Stimulated activated CD4-positive, alpha-beta T cell treated with anti-CD3 and anti-CD28 coated beads, Interleukin-15, amount 100 ng/mL, for 24 hours (primary cell): Measurements from ENCODE around the gene KCNAB3.
A peak's percentile ranks its signal among the peaks of the same experiment; 100 is the strongest.

Experiments used
- DNase-seq: peaks from one replicate; pipeline ENCODE4 v3.0.0-alpha.2; 2020

The KCNAB3 gene

GRCh38 chr17:7935859-7936258 is 6.2 kb upstream of the KCNAB3 start:
- DNase-seq = no peak

DNA sequence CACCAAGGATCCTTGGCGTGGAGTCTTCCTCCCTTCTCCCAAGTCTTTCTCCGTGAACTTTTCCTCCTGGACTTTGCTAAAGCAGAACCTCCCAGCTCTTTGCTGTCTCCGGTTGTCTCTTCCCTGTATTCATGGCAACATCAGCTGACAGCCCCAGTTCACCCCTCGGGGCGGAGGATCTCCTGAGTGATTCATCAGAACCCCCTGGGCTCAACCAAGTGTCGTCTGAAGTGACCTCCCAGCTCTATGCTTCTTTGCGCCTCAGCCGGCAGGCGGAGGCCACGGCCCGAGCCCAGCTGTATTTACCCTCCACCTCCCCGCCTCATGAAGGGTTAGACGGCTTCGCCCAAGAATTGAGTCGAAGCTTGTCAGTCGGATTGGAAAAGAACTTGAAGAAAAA is 3.3 kb upstream of the KCNAB3 start:
- DNase-seq = peak; percentile 48

- peak; percentile 51 for DNase-seq
Measured at GRCh38 chr17:7932483-7932891, 2.8 kb upstream of the KCNAB3 start.

DNA sequence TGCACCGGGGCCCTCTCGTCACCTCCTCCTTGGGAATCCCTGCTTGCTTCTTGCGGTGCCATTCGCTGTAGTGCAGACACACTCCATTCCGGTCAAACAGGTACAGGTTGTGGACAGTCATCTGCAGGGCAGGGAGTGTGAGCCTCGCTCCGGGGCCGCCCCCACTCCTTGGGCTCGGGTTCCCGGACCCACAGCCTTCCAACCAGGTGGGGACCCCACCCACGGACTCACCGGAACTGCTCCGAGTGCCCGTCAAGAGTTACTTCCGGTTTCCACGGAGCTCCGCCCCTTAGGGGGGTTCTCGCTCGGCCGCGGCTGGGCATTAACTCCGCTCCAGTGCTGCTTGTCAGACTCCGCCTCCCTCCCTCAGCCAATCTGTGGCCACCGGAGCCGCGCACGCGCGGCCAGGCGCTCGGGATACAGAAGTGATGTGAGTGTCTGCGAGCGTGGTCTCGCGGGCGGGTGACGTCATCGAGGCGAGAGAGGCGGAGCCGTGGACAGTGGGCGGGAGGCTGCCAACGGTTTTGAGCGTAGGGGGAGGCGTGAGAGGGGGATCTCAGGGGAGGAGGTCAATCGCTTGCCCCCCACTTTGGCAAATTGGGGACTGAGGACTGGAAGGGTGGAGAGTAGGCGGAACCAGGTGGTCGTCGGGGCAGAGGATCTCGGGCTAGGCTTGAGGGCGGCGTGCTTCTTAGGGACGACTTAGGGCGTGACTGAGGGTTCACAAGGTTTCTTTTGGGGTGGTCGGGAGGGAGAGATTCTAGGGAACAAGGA is 2.2 kb upstream of the KCNAB3 start, which contains the start of the genes CNTROB and TRAPPC1:
Gene CNTROB (plus strand): TSS at position 498 of the 774 bp plus-strand sequence. CDS start 874 bp downstream, outside the sequence.
Gene TRAPPC1 (minus strand): TSS at position 238 of the 774 bp plus-strand sequence. CDS start 117 bp downstream, at position 121.
- peak; percentile 100 for DNase-seq

- no peak for DNase-seq
Measured at GRCh38 chr17:7930841-7931631, 1.4 kb upstream of the KCNAB3 start.

DNA sequence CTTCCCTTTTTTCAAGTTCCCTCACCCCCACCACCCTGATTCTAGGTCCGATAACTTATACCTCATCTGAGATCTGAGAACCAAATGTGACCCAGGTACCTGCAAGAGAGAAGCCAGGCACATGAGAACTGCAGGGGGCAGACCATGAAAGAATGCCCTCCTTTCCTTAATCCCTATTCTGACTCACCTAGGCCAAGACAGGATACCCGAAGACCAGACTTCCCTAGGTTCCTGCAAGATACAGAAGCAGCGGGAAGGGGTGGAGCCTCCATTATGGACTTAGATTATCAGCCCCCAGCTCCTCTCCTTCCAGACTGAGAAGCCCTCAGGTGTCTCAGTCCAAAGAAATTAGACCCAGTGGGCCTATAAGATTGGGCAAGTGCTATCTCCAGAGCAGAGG is 2.1 kb downstream of the KCNAB3 start:
- DNase-seq = no peak

DNA sequence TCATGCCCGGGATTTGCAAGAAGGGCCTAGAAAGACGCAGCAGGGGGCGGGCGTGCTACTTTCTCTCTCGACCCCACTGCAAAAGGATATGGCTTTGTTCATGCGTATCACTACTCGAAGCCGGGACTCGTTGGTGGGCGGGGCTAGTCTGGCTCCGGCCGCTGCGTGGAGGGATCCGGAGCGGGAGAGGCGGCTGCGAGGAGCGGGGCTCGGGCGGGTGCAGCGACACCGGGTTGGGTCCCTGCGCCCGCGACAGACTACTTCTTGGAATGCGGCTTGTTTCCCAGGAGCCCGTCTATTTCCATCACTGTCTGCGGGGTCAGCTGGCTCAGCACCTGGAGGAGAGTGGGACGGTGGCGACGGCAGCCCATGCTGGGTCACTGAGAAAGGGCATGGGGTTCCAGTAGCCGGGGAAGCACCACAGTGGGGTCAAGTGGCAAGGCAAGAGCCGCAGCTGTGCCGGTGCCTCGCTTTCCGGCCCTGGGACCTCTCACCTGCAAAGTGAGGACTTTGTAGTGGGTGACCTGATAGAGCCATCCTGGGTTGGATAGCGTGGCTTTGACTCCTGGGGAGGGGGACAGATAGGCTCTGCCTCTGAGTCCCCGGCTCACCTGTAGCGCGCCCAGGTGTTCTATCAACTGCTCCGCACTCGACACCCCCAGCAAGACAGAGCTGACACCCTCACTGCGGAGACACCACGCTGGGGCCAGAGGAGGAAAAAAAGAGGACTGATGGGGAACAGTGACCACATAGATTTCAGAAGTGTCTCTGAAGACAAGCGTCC is 6.6 kb downstream of the KCNAB3 start:
- peak; percentile 87 for DNase-seq

- DNase-seq = no peak
Measured at GRCh38 chr17:7922269-7922844, 7.3 kb downstream of the KCNAB3 start.

GRCh38 chr17:7916808-7917207 is 12.8 kb downstream of the KCNAB3 start:
- DNase-seq = no peak

DNA sequence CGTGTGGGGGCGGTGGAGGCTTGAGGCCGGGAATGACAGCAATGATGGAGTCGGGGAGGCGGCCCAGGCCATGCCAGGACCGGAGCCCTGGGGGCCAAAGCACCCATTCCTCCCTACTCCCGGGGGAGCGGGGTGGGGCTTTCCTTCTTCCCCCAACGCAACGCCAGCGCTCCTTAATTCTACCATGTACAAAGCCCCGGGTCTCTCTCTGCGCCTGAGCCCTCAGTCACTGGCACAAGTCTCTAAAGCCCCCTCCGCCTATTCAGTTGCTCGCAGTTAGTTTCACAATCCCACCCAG is 13.3 kb downstream of the KCNAB3 start:
- no peak for DNase-seq

DNA sequence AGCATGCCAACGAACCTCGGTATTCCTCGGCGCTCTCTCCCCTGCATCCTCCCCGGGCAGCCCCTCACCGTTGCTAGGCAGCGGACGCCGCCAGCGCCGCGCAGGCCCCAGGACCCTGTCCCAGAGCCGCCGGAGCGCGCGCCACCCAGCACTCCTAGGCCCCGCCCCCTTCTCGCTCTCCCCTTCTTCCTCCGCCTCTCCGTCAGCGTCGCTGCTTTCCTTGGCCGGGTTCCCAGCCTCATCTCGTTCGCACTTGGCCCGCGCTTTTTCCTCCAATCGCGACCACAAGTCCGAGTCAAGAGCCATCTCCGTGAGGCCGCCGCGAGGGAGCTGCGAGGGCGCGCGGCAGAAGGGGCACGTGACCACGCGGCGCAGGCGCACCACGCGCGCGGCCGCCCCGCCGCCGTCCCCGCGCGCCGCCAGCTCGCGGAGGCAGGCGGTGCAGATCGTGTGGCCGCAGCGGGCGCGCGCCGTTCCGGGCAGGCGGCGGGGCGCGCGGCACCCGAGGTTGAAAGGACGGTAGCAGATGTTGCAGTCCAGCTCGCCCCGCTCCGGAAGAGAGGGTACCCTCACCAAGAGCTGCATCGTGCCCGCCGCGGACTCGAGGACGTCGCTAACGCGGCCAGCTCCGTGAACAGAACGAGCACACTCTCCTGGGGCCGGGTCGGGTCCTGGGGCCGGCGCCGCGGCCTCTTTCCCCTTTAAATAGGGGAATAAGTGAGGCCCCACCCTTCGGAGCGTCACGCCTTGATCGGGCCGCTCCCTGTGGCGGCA is 13.9 kb downstream of the KCNAB3 start, which contains the start of gene RNF227:
Gene RNF227 (minus strand): TSS at position 679 of the 774 bp plus-strand sequence. CDS start 94 bp downstream, at position 585.
- peak; percentile 95 for DNase-seq

- no peak for DNase-seq
Measured at GRCh38 chr17:7915179-7915610, 14.5 kb downstream of the KCNAB3 start.

- peak; percentile 47 for DNase-seq
Measured at GRCh38 chr17:7912927-7913524, 16.6 kb downstream of the KCNAB3 start.

DNA sequence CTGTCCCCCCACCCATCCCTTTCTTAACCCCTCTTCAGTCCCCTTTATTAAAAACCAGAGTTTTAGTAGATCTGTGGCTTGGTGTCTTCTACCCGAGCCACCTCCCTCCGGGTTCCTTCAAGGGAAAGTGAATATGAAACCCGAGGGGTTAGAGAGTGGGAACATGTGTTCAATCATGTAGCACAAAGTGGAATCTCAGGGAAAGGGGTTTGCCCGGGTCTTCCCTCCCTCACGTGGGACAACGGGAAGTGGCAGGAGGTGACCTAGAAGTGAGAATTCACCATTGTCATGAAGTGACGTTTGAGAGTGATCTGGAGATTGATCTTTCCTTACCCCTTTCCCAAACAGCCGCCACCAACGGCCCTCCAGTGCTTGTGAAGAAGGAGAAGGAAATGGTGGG is 18.5 kb downstream of the KCNAB3 start:
- DNase-seq = no peak

GRCh38 chr17:7910711-7911110 is 18.9 kb downstream of the KCNAB3 start:
- DNase-seq = no peak

- no peak for DNase-seq
Measured at GRCh38 chr17:7910281-7910680, 19.4 kb downstream of the KCNAB3 start.

GRCh38 chr17:7909089-7909488 is 20.6 kb downstream of the KCNAB3 start:
- DNase-seq = no peak

DNA sequence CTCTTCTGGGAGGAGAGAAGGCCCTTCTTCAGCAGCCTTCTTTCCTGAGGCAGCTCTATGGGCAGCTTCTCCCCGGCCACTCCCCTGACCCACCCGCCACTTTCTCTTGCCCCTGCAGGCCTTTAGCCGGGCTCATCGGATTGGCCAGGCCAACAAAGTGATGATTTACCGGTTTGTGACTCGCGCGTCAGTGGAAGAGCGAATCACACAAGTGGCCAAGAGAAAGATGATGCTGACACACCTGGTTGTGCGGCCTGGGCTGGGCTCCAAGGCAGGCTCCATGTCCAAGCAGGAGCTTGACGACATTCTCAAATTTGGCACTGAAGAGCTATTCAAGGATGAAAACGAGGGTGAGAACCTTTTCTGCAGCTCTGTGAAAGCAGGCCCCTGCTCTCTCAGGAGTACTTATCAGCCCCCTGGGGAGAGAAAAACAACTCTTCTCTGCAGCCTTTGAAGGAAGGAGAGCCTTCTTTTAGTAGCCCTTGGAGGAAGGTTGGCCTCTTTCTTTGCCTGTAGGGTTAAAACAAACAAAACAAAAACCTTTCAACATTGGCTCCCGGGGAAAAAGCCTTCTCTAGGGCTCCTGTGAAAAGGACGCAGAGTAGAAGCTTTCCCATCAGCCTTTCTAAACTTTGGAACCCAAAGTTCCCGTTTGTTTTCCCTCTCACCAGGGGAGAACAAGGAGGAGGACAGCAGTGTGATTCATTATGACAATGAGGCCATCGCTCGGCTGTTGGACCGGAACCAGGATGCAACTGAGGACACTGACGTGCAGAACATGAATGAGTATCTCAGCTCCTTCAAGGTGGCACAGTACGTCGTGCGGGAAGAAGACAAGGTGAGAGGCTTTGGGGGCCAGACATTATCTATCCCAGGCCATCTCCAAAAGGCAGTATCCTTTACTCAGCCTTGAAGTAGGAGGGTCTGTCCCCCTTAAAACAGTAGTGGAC is 26.2 kb downstream of the KCNAB3 start:
- no peak for DNase-seq

- DNase-seq = no peak
Measured at GRCh38 chr17:7897773-7898172, 31.9 kb downstream of the KCNAB3 start.

GRCh38 chr17:7897090-7897489 is 32.6 kb downstream of the KCNAB3 start:
- DNase-seq = no peak
